ENCODE measurements around the gene HMGCS1. TPM values are rescaled to one million over a fixed set of nuclear protein-coding genes. Genes with fewer than 3 reads are reported as not detected.

Gene HMGCS1
- total RNA-seq = 10 to 100 TPM; 43.3 to 52.7 TPM
- 19.4 TPM for polyA plus RNA-seq (2013, experiment 1 of 2)
- polyA plus RNA-seq (2013, experiment 2 of 2) = 22.7 TPM
- total RNA-seq = 29.5 to 930 (median 81.4) reads per million in 172 experiments

DNA sequence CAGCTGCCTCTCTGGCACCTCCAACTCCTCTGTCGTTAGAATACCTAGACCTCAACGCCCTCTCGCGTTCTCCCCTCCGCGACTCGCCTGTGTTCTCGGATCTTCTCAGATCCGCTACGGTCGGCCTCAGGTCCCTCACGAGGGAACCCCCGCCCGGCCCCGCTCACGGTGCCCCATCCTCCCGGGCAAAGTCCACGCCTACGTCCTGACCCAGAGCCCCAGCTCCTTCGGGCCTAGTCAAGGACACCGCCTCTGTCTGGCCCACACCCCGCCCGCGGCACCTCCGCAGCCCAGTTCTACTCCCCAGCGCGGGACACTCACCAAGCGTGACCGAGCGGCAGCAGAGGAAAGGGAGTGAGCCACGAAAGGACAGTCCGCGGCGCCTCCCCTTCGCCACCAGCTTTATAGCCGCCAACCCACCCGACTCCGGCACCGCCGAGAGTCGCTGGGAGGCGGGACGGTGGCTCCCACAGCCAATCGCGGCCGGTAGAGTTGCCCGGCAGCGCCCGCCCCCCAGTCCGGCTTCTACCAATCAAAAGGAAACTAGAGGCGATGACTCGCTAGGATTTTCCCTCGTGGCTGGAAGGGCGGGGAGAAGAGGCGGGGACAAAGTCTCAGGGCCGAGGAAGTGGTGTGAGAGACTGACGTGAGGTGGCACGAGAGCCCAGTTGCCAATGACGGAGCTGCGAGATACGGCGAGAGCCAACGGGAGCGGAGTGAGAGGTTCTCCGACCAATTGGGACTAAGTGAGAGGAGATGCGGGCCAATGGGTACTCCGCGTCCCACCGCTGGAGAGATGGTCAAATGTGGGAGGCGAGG is at the start of gene HMGCS1:
HMGCS1 (minus strand) TSS at position 378 of the 819 bp plus-strand sequence. CDS start 14,447 bp downstream, outside the sequence.
- Histone ChIP-seq H3K4me1 (ENCODE audit: insufficient read depth, low read length) (peaks cover 16% of the 10 kb centered on the region), H3K27me3 (ENCODE audit: control insufficient read depth in 1 of 2, insufficient read depth in 2 of 2, low read length in 2 of 2) (no peaks in the 10 kb centered on the region), H3K9me3 (ENCODE audit: control insufficient read depth in 1 of 2, insufficient read depth in 1 of 2, low read length in 2 of 2) (no peaks in the 10 kb centered on the region), H3K36me3 (ENCODE audit: insufficient read depth, low read length) (no peaks in the 10 kb centered on the region), H3K27ac (ENCODE audit: low read depth in 1 of 2, low read length in 2 of 2) (peak within 1 kb of the TSS; percentile 96 to 97), H3K4me3 (ENCODE audit: low read length) (peak within 1 kb of the TSS; percentile 88)
- intact Hi-C loops (cut with DNase I, micrococcal nuclease) = loop anchor here (1.0 to 10.0 kb wide), 11 partner anchors 83 to 1492 kb away; partner anchors contain the start of genes PAIP1 (in 2 of the 2), ZNF131 (in 2 of the 2), C5orf34 (in 1 of the 2) and MRPS30 (in 1 of the 2)
- Mint-ChIP-seq H3K4me1 (ENCODE audit: low read depth) (peaks cover 24% of the 10 kb centered on the region), H3K9me3 (no peaks in the 10 kb centered on the region), H3K4me3 (peak within 1 kb of the TSS; percentile 95), H3K27me3 (no peaks in the 10 kb centered on the region), H3K27ac (peak within 1 kb of the TSS; percentile 88), H3K36me3 (ENCODE audit: low read depth) (peaks cover 9% of the 10 kb centered on the region)
- DNase-seq (peak; percentile 93 to 100 (median 98)), ATAC-seq (ENCODE audit: poor library complexity) (peak; percentile 87)
- ChIA-PET CTCF (interaction anchor here (1.2 to 3.9 kb wide), 6 partner anchors 77 to 404 kb away, joined by 3 to 20 read pairs (median 4); partner anchors contain the start of gene TMEM267), POLR2A (interaction anchor here (0.6 to 3.9 kb wide), 31 partner anchors 8 to 1409 kb away, joined by 3 to 175 read pairs (median 7); partner anchors contain the start of genes ANXA2R, C5orf34, FBXO4 and NNT)
- TF ChIP-seq, protein P1, sequence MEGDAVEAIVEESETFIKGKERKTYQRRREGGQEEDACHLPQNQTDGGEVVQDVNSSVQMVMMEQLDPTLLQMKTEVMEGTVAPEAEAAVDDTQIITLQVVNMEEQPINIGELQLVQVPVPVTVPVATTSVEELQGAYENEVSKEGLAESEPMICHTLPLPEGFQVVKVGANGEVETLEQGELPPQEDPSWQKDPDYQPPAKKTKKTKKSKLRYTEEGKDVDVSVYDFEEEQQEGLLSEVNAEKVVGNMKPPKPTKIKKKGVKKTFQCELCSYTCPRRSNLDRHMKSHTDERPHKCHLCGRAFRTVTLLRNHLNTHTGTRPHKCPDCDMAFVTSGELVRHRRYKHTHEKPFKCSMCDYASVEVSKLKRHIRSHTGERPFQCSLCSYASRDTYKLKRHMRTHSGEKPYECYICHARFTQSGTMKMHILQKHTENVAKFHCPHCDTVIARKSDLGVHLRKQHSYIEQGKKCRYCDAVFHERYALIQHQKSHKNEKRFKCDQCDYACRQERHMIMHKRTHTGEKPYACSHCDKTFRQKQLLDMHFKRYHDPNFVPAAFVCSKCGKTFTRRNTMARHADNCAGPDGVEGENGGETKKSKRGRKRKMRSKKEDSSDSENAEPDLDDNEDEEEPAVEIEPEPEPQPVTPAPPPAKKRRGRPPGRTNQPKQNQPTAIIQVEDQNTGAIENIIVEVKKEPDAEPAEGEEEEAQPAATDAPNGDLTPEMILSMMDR (IDR thresholded peaks at IDR 0.05) = no peak

DNA sequence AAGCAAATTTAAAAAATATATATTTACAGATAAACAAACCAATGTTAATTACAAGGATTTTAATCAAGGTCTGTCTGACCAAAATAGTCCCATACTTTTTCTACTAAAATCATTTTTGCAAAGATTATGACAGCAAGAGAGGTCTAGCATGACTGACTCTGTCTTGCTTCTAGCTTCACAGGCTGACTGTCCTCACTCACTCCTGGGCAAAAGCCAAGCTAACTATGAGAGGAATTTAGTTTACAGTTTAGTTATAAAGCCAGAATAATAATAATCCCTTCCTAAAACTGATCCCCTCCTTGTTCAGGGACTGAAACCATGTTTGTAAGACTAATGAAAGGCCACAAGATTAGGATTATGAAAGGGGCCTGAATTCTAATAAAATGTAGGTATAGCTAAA is 45.5 kb upstream of the HMGCS1 start:
- ChIA-PET POLR2A (no interaction called here), CTCF (no interaction called here)
- TF ChIP-seq, protein P1 (IDR thresholded peaks at IDR 0.05) = no peak
- Mint-ChIP-seq H3K27ac (no peak overlapping the region), H3K4me1 (ENCODE audit: low read depth) (no peaks in the 10 kb centered on the region), H3K27me3 (no peaks in the 10 kb centered on the region), H3K4me3 (no peak overlapping the region), H3K9me3 (peaks cover 7% of the 10 kb centered on the region), H3K36me3 (ENCODE audit: low read depth) (peaks cover 9% of the 10 kb centered on the region)
- Histone ChIP-seq H3K27ac (ENCODE audit: low read depth in 1 of 2, low read length in 2 of 2) (no peak overlapping the region), H3K27me3 (ENCODE audit: control insufficient read depth in 1 of 2, insufficient read depth in 2 of 2, low read length in 2 of 2) (no peaks in the 10 kb centered on the region), H3K4me3 (ENCODE audit: low read length) (no peak overlapping the region), H3K4me1 (ENCODE audit: insufficient read depth, low read length) (no peaks in the 10 kb centered on the region), H3K36me3 (ENCODE audit: insufficient read depth, low read length) (no peaks in the 10 kb centered on the region), H3K9me3 (ENCODE audit: control insufficient read depth in 1 of 2, insufficient read depth in 1 of 2, low read length in 2 of 2) (peaks cover 0 to 4% of the 10 kb centered on the region in 2 experiments)
- ATAC-seq (ENCODE audit: poor library complexity) (no peak), DNase-seq (no peak)
- intact Hi-C loops (cut with DNase I, micrococcal nuclease) = no loop called here

DNA sequence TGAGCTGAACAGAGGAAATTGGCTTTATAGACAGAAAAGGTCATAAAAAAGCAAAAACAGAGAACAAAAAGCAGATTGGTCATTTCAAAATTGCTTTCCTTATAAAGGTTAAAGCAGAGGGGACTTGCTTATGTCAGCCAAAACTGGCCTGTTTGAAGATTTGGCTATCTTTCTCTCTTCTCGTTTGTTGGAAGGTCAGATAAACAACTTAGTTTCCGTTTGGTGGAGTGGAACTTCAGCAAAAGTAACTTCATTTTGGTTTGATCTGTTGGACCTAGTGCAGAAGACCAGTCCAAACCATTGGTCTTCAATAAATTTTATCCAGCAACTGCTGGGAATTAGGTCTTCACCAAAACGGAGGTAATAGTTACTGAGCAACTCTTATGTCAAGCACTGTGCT is 45.1 kb upstream of the HMGCS1 start:
- ChIA-PET CTCF (no interaction called here), POLR2A (no interaction called here)
- DNase-seq = no peak
- no peaks in the 10 kb centered on the region for H3K4me1 Mint-ChIP-seq (ENCODE audit: low read depth)
- peaks cover 9% of the 10 kb centered on the region for H3K36me3 Mint-ChIP-seq (ENCODE audit: low read depth)
- Histone ChIP-seq H3K27ac (ENCODE audit: low read depth in 1 of 2, low read length in 2 of 2) (no peak overlapping the region), H3K27me3 (ENCODE audit: control insufficient read depth in 1 of 2, insufficient read depth in 2 of 2, low read length in 2 of 2) (no peaks in the 10 kb centered on the region), H3K9me3 (ENCODE audit: control insufficient read depth in 1 of 2, insufficient read depth in 1 of 2, low read length in 2 of 2) (peaks cover 0 to 4% of the 10 kb centered on the region in 2 experiments), H3K4me1 (ENCODE audit: insufficient read depth, low read length) (no peaks in the 10 kb centered on the region), H3K36me3 (ENCODE audit: insufficient read depth, low read length) (no peaks in the 10 kb centered on the region), H3K4me3 (ENCODE audit: low read length) (no peak overlapping the region)
- intact Hi-C loops (cut with DNase I, micrococcal nuclease) = no loop called here
- TF ChIP-seq, protein P1 (IDR thresholded peaks at IDR 0.05) = no peak
- no peak for ATAC-seq (ENCODE audit: poor library complexity)
- no peak overlapping the region for H3K4me3 Mint-ChIP-seq
- no peaks in the 10 kb centered on the region for H3K27me3 Mint-ChIP-seq
- peaks cover 7% of the 10 kb centered on the region for H3K9me3 Mint-ChIP-seq
- no peak overlapping the region for H3K27ac Mint-ChIP-seq
